ENCODE data around the gene KLHL10. TPM values are rescaled to one million over a fixed set of nuclear protein-coding genes. Genes with fewer than 3 reads are reported as not detected.
A peak's percentile ranks its signal among the peaks of the same experiment; 100 is the strongest.

Gene KLHL10
- polyA plus RNA-seq, 1 experiment = 0.06 TPM

- POLR2A ChIA-PET = interaction anchor here (1.0 to 1.6 kb wide), 4 partner anchors 13 to 118 kb away, joined by 4 to 15 read pairs (median 4); partner anchors contain the start of gene ACLY
Measured at GRCh38 chr17:41895617-41896016, 58.0 kb downstream of the KLHL10 start.

GRCh38 chr17:41896726-41897125 lies 59.1 kb downstream of the KLHL10 start:
- Histone ChIP-seq H3K27ac (ENCODE audit: low read depth, low read length) (no peak overlapping the region), H3K9me3 (ENCODE audit: control insufficient read depth, insufficient read depth, low read length) (no peaks in the 10 kb centered on the region), H3K27me3 (ENCODE audit: control insufficient read depth, insufficient read depth, low read length) (no peaks in the 10 kb centered on the region), H3K4me3 (ENCODE audit: low read depth, low read length) (no peak overlapping the region)
- TF ChIP-seq CTCF (IDR thresholded peaks at IDR 0.05; ENCODE audit: low read depth, low read length) = no peak
- DNase-seq (ENCODE audit: low read depth, low spot score) = no peak
- CTCF ChIA-PET = no interaction called here
- POLR2A ChIA-PET = no interaction called here

More at GRCh38 chr17:41895617-41896016, 58.0 kb downstream of the KLHL10 start:
- CTCF ChIA-PET = interaction anchor here (0.8 to 1.1 kb wide), 3 partner anchors 23 to 158 kb away, joined by 3 read pairs; partner anchors contain the start of gene ACLY
- peak overlapping the region; percentile 88 for H3K27ac ChIP-seq (ENCODE audit: low read depth, low read length)
- no peak overlapping the region for H3K4me3 ChIP-seq (ENCODE audit: low read depth, low read length)
- H3K9me3 ChIP-seq (ENCODE audit: control insufficient read depth, insufficient read depth, low read length) = no peaks in the 10 kb centered on the region
- DNase-seq (ENCODE audit: low read depth, low spot score) = no peak
- TF ChIP-seq CTCF (IDR thresholded peaks at IDR 0.05; ENCODE audit: low read depth, low read length) = no peak
- H3K27me3 ChIP-seq (ENCODE audit: control insufficient read depth, insufficient read depth, low read length) = no peaks in the 10 kb centered on the region

Small RNA genes within 50 kb of the gene (small RNA-seq; reads per million reads assigned to genes)
- not detected for gene AC125257.2 (ENCODE audit: insufficient read length, low read depth)

Other genes with a start within 250 kb of the KLHL10 start
- not detected in 2 replicates for gene KRT16, start 225.1 kb upstream of the KLHL10 start, polyA plus RNA-seq (2011; rRNA removed)
- 2.8 and 4.9 TPM in 2 replicates for gene KRT17, start 213.2 kb upstream of the KLHL10 start, polyA plus RNA-seq (2011; rRNA removed)
- 529 and 549 TPM in 2 replicates for gene EIF1, start 148.9 kb upstream of the KLHL10 start, polyA plus RNA-seq (2011; rRNA removed)
- not detected in 2 replicates for gene GAST, start 125.5 kb upstream of the KLHL10 start, polyA plus RNA-seq (2011; rRNA removed)
- gene HAP1, start 103.2 kb upstream of the KLHL10 start, polyA plus RNA-seq (2011; rRNA removed) = 0.04 and 0.07 TPM in 2 replicates
- gene JUP, start 51.1 kb upstream of the KLHL10 start, polyA plus RNA-seq (2011; rRNA removed) = 13.5 and 25.7 TPM in 2 replicates
- 51.5 and 58.8 TPM in 2 replicates for gene P3H4, start 25.9 kb upstream of the KLHL10 start, polyA plus RNA-seq (2011; rRNA removed)
- gene FKBP10, start 24.8 kb upstream of the KLHL10 start, polyA plus RNA-seq (2011; rRNA removed) = 487 and 624 TPM in 2 replicates
- 97.4 and 106 TPM in 2 replicates for gene NT5C3B, start 1.6 kb upstream of the KLHL10 start, polyA plus RNA-seq (2011; rRNA removed)
- 7.6 and 9.3 TPM in 2 replicates for gene KLHL11, start 27.6 kb downstream of the KLHL10 start, polyA plus RNA-seq (2011; rRNA removed)
- gene ACLY, start 81.1 kb downstream of the KLHL10 start, polyA plus RNA-seq (2011; rRNA removed) = 161 and 163 TPM in 2 replicates
- gene ODAD4, start 92.8 kb downstream of the KLHL10 start, polyA plus RNA-seq (2011; rRNA removed) = 0.47 and 0.56 TPM in 2 replicates
- gene CNP, start 129.0 kb downstream of the KLHL10 start, polyA plus RNA-seq (2011; rRNA removed) = 53.0 and 85.7 TPM in 2 replicates
- gene DNAJC7, start 179.6 kb downstream of the KLHL10 start, polyA plus RNA-seq (2011; rRNA removed) = 62.0 and 66.4 TPM in 2 replicates
- 46.5 and 51.3 TPM in 2 replicates for gene NKIRAS2, start 182.3 kb downstream of the KLHL10 start, polyA plus RNA-seq (2011; rRNA removed)
- gene C17orf113, start 212.8 kb downstream of the KLHL10 start, polyA plus RNA-seq (2011; rRNA removed) = 0.07 and 0.09 TPM in 2 replicates